GOT3 (cell line): ENCODE data around the gene FAM13A.

Experiments
- DNase-seq: peaks from one replicate; lab custom pipeline; 2025; ENCODE audit warnings: mixed read lengths; lab: John Stamatoyannopoulos, UW

The FAM13A gene

DNA sequence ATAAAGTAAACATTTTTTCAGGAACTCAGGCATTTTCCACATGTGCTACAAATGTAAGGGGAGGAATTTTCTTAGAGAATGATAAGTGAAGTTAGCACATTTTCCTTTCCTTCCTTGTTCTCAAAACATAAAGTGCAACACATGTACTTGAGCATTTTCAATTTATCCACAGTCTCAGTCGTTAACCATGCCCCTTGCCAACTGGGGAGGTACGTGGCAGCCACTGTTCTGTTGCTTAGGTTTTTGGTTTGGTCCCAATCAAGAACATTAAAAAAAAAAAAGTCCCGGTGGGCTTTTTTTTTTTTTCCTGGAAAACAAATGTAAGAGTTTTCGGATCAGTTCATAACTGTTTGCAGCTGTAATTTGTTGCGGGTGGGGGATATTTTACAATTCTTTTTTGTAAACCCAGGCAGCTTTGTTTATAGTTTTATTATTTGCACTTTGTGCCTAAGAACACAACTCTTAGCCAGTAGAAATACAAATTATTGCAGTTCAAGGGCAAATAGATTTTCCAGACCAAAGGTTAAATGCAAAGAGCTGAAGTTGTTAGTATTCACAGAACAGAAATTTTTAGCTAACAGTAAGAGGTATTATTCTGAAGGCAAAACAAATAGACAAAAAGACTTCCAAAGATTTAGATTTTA, 247.3 kb downstream of the FAM13A start:
- no peak for DNase-seq

DNA sequence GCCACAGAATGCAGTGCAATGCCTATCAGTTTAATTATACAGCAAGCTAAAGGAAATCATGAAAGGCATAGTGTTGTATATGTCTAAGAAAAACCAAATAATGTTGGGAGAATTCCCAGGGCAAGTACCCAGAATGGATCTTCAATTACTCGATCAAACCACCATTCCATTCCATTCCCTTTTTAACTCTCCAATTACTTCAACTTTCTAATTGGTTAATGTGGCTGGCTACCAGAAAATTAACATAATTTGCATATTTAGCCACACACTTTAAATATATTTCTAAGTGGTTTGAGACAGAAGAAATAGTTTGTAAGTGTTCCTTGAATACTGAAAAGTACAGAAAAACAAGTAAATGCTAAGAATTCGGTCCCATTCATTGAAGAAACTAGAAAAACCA, 247.9 kb downstream of the FAM13A start:
- no peak for DNase-seq

DNA sequence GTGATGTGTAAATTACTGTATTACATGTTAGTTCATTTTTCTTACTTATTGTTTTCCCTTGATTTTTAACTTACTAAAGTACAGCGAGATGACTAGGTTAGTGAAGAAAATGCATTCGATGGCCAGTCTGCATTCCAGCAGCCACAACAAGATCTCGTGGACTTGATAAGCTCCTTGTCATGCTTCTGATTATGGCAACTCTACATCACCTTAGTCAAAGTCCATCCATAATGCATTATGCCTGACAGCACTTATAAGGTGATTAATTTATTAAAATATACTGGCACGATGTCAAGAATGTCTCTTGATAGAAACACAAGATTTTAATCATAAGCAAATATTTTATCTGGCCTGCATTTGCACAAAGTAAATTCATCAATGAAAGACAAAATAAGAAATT, 249.5 kb downstream of the FAM13A start:
- no peak for DNase-seq

DNA sequence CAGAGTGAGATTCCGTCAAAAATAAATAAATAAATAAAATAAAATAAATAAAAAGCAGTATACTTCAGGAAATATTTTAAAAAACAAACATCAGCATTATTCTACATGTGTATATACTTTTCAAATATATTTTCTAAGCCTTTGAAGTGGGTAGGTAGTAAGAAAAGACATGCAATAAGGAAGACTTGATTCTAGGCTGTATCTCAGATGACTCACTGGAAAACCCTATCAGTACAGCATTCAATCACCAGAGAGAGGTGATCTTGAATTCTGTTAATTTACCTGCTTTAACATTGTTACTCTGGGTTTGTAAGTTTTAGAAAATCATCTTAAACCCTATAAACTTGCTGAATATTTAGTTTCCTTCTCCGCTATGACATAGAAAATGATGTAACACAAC, 252.8 kb downstream of the FAM13A start:
- DNase-seq: no peak

DNA sequence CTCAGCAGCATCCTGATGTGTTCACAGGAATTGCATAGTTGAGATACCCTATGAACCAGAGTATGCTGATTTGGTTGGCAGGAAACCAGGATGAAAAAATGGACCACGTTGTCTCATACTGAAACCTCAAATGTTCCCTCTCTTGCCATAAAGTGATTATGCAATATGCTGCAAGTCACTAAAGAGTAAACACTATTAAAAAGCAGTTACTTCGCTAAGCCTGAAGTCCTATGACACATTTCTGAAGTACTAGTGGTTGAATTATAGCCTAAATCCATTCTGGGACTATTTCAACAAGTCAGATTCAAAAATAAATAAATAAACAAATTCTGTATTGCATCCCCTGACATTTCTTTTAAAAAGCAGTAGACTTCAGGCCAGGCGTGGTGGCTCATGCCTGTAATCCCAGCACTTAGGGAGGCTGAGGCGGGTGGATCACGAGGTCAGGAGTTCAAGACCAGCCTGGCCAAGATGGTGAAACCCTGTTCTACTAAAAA, 253.3 kb downstream of the FAM13A start:
- DNase-seq: no peak

DNA sequence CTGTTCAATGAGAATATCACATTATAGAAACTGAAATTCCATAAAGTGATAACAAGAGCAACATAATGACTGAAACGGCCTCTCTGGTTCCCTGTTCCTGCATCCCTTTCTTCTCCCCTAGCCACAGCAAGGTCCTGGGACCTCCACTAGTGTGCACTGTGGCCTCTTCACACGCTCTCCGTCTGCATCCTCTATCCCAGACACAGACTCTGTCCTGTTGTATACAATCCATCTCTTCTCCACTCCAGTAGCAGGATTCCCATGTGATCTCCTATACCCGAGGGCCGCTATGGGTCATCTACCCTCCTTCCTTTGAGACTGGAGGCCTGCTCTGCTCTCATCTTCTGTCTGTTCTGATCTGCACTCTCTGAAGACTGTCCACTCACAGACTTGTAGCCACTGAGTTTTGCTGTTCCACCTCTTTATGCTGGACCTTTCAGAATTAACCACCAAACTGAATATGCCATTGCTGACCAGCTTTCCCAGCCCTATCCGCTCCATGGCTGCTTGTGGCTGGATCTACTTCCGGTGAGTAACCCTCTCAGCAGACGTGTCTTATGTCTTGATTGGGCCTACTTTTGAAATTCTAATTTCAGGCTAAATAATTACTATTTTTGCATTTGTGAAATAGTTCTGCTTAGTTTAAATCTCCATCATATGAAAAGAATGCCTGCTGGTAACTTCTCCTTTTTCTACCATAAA, 254.2 kb downstream of the FAM13A start:
- DNase-seq: no peak

DNA sequence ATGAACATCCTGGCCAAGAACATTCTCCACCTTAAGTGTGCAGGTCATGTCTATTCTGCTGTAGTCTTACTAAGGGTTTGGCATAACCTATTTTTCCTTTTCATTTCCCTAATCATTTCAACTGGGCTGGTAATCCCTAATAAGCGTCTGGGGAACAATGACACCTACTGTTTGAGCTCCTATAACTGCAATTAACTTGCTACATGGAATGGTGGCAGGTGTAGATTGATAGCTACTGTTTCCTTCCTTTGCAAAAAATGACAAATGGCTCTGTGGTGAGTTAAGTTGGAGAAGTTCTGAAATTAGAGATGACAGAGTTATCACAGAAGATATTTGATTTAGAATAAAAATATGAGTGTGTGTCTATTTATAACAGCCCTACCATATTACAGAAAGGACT, 254.8 kb downstream of the FAM13A start:
- no peak for DNase-seq

DNA sequence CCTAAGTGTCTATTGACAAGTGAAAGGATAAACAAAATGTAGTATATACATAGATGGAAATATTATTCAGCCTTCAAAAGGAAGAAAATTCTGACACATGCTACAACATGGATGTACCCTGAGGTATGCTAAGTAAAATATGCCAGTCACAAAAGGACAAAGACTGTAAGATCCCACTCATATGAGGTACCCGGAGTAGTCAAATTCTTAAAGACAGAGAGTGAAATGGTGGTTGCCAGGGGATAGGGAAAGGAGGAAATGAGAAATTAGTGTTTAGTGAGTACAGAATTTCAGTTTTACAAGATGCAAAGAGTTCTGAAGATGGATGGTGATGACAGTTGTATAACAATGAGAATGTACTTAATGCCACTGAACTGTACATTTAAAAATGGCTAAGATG, 257.1 kb downstream of the FAM13A start:
- no peak for DNase-seq

DNA sequence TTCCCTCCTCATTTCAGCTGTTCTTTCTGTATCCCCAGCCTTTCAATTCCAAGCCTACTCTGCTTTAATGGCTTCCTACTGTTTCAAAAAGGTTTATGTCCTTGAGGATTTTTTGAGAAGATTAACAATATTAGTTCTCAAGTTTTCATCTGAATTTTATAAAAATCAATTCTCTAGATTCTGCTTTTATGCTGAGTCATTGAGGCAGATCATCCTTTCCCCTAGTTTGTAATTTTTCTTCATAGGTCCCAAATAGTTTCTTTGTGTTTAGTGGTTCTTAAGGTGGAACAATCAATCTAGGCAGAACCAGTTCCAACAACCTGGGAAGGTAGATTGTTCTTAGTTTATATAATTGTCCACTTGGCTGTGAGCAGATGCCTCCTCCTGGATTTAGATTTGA, 259.3 kb downstream of the FAM13A start:
- no peak for DNase-seq

DNA sequence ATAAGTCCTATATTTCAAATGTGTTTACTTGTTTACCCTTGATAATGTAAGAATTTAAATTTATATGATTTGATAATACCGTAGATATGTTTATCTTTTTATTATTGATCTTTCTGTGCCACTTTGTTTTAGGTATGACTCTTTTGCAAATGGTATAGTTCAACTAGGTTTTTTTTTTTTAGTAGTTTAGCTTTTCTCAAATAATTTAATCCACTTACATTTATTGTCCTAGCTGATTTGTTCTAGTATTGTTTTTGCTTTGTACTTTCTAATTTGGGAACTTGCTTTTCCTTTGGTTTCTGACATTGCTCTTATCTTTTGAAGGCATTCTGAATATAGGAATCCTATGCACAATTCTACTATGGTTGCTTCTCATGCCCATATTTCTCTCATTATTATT, 260.4 kb downstream of the FAM13A start:
- DNase-seq: no peak

DNA sequence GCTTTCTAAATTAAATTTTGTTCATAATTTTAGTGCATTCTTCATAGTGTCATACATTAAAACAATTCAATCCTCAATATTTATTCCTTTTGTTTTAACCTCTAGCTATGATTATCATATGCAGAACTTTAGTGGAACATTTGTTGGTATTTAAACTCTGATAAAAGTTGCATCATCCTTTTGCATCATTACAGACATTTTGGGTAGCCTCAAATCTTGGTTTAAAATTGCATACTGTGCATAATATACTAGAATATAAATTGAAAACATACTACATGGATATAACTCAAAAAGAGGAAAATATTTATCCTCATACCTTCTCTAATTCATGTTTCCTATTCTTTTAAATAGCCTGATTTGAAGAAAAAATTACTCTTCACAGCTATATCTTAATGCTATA, 262.0 kb downstream of the FAM13A start:
- DNase-seq: no peak

DNA sequence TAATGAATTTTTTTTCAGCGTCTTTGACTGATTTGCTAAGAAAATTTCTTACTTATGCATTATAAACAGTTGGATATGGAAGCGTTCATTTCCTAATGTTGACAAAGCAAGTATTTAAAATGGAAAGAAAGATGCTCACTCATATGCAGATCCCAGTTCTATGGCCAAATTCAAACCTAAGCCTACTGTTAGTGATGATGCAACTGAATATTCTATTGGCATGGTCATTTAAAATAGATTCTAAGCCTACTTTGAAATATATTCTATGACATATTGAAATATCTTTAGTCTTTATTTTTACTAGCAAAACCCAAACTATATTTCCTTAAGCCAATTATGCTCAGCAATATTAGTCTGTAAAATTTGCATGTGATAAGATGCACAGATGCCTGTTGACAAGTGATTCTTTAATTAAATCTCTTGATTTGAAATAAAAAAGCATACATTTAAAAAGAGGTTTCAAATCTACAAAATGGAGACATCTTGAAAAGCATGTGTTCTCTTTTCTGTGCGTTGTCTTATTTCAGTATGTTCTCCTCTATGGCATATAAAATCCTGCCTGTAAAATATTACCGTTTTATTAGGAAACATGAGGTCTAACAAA, 262.8 kb downstream of the FAM13A start:
- DNase-seq: no peak

DNA sequence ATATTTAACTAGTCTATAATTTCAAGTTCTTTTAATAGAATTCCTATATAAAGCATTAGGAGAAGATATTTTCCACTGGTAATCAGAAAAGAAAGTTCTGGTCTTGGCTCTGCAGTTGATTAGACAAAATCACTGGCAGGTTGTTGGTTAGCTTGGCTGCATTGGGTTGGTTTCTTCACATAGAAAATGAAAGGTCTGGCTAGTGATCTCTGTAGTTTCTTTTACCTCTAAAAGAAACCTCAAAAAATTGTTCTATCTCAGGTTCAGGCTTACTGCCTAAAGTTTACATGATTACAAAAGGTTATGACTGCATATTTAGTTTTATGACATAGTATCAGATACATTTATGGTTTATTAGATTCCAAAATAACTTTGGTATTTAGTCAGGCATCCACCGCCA, 263.5 kb downstream of the FAM13A start:
- no peak for DNase-seq

DNA sequence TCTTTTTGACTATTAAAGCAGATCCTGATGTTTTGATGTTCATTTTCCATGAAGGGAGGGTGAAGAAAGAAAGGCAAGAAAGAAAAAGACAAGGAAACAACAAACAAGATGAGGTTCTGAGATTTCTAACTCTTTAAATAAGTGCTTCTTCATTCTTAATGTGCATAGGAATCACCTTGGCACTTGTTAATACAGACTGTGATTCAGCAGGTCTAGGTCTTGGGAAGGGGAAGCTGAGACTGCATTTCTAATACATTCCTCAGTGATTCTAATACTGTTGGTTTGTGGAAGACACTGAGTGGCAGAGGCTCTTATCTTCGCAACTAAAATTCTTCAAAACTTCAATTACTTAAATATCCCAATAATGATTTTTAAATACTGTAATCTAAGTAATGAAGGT, 264.2 kb downstream of the FAM13A start:
- no peak for DNase-seq

DNA sequence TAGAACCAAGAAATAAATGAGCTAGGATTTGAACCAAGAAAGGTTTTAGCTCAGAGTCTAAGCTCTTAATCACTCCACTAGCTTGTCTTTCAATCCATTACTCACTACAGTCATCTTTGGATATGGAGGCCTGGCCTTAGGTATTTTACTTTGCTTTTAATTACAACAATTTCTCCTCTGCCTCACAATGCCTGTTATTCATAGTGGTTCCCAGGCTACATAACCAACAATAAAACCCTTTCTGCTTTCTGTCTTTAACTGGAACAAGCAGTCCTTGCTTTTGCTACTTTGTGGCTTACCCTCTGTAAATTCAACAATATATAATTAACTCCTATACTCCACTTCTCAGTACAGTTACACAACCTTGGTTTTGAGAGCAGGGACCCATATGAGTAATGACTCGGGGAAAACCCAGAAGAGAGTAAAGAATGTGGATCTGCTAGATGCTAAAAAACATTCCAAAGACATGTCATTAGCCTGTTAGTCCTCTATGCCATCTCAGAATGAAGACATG, 264.7 kb downstream of the FAM13A start:
- DNase-seq: no peak

DNA sequence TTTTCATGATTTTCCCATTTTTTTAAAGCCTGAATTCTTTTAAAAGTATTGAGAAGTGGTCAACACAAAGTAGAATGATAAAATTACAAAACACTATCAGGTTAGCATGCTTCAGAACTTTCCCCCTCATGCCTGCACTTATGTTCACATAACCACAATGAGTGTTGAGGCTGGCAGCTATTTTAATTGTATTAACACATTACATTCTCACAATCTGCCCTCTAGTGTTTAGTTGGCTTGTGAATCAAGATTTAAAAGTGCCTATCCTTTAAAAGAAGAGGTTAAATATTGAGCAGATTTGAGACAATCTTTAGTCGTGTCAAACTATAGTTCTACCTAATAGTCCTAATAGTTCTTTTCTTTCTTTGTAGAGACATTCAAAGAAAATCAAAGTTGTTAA, 265.7 kb downstream of the FAM13A start:
- DNase-seq: no peak

DNA sequence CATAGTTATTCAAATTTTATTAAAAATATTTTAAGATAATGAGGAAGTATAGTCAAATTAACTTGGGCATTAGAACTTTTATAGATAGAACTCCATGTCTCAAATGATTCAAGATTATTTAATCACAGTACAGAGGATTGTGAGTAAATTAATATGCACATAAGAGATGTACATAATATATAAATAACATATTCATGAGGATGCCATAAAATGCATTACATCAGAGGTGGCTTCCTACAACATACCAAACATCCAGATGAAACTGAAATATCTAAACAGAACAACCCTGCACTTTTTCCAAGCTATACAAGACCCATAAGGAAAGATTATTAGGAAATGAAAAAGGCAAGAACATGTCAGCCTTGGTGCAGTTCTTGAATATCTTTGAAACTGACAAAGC, 268.1 kb downstream of the FAM13A start:
- no peak for DNase-seq

DNA sequence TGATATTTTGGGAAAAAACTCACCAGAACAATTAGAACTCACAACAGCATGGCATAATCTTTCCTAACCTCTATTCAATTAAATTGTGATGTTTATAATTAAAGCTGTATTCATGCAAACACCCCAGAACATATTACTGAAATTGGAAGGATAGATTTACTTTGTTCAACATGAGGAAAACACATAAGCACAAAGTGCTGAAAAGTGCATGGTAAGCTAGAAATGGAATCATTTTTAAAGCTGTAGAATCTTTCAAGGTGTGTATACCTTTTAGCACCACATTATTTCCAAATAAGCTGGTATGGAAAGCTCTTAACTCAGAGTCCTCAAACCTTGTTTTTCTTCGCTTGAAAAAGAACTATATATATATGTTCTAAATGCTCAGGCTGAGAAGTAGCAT, 268.6 kb downstream of the FAM13A start:
- DNase-seq: no peak

DNA sequence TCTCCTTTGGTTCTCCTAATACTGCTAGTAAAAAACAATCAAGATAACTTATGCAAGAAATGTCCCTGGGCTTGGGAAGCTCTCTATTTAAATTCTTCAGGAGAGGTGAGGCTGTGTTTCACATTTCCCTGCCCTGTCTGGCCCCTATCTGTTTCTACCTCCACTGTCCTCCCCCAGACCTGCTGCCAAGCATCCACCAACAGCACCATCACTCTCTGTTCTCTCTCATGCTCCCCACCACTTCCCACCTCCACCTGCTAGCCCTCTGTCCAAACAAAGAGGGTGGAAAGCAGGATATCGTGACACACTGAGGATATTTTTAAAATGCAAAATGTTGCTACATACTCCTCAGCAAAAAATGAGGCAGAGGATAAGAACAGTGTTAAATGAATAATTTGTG, 271.0 kb downstream of the FAM13A start:
- DNase-seq: no peak

DNA sequence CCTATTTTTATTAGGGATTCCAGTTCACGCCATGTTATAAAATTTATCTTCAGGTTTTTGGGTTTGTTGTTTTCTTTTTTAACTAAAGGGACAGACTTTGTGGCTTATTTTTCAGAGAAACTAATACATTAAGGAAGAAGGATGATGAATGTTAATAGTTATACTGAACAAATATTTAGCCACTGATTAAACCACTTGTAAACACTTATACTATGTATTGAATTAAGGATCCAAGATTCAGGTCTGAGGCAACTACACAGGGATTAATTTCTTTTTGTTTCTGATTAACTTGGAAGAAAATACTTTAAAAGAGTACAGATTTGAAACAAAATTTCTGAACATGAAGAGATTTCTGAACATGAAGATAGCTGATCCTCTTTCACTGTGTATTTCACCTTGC, 276.6 kb downstream of the FAM13A start:
- DNase-seq: no peak

DNA sequence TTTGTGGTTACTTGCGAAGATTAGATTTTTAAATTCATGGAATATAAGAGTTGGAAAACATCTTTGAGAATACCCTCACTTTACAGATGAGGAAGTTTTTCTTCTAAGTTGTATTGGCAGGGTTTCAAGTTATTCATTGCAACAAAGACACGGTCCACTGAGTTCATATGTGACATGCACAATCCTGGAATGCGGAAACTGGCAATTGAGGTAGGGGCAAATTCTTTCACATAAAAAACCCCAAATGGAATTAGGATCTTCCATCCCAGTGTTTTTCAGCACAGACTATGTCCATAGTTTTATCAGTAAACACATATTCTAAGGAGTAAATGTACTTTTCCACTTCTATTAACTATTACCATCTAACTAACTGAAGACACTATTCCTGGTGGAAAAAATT, 277.6 kb downstream of the FAM13A start:
- DNase-seq: no peak

DNA sequence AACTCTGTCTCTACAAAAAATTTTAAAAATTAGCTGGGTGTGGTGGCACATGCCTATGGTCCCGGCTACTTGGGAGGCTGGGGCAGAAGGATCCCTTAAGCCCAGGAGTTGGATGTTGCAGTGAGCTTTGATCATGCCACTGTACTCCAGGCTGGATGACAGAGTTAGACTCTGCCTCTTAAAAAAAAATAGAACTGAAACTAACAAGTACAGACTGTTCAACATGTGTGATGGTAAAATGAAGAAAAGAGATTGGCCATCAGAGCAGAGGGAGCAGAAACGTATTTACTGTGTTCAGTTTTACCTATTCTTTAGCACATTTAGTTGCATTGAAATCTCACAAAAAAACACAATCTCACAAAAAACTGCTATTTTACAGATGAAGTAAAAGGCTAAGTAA, 281.5 kb downstream of the FAM13A start:
- no peak for DNase-seq

DNA sequence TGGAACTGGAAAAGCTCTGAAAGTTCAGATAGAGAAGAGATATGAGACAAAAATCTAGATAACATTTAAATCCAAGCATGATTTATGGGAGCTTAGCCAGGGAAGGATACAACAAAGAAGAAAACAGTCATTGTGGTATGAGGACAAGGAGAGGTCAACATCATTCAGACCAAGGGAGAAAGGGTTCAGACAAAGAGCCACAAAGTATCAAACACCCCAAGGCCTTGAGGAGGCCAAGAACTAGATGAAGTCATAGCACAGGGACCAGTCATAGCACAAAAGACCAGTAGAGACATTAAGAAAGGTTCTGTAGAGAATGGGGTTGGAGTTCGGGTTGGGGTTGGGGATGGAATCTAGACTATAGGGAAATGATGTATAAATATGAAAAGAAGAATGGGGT, 282.0 kb downstream of the FAM13A start:
- no peak for DNase-seq
